ENCODE data around the gene CMTM6.
"Not testable (repeated sequence)": the region's sequence is repeated elsewhere in the genome, so short reads cannot be mapped to it uniquely, and the experiment has no call there.

Gene CMTM6

DNA sequence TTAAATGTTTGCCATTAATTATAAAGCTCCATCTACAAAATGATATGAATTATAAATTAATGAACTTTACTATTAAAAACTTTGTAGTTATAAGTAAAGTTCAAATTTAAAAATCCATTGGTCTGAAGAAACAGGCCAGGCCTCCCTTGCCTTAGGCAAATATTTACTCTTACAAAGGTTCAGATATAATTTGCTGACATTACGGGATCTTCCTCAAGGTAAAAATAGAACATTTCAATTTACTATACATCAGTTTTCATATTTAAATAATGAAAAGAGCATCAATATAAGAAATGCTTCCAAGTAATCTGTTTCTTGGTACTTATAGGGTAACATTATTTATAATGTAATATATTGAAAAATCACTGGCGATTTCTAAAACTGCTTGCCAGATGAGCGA, 3.7 kb downstream of the CMTM6 start:
- DNase-seq = no peak

DNA sequence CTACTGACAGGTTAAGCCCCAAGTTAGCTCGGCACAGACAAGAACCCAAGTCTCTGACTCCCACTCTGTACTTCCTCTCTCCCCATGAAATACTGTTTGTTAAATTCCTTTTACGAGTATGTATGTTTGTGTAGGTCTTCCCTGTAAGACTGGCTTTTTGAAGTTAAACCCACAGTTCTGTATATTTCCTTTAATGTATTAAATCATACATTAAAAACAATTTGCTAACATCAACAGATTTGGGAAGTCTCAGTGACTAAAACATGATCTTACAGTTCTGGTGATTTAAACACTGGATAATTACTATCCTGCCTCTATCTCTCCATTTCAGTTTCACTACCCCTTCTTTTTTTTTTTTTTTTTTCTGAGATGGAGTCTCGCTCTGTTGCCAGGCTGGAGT, 4.4 kb downstream of the CMTM6 start:
- DNase-seq = no peak

DNA sequence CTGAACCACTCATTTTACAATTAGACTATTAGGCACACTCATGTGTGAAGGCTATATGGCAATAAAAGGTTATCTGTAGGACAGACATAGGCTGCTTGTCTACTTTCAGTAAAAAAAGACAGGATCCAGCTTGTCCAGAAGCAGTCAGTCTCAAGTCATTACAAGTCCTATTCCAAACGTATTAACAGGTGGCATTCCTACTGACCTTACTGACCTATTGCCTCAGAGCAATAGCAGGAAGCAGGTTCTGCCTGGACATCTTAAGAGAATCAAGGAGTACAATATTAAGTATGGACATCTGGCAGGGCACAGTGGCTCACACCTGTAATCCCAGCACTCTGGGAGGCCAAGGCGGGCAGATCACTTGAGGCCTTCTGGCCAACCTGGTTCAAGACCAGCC, 7.0 kb downstream of the CMTM6 start:
- DNase-seq = no peak

DNA sequence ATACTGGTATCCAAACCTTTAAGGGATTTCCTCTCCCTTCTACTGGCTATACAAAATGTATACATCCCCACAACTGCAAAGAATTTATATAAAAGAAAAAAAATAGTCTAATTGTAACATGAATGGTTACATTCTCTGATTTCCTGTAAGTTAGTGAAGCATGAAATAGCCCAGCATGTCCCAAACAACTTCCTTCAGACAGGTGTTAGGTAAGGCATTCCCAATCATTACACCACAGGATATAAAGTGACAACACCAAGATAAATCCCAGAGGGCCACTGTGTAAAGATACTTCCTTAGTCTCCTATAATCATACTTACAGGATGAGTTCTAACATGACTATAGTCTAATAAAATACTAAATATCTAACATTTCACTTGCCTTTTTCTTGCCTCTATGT, 7.6 kb downstream of the CMTM6 start:
- DNase-seq = no peak

DNA sequence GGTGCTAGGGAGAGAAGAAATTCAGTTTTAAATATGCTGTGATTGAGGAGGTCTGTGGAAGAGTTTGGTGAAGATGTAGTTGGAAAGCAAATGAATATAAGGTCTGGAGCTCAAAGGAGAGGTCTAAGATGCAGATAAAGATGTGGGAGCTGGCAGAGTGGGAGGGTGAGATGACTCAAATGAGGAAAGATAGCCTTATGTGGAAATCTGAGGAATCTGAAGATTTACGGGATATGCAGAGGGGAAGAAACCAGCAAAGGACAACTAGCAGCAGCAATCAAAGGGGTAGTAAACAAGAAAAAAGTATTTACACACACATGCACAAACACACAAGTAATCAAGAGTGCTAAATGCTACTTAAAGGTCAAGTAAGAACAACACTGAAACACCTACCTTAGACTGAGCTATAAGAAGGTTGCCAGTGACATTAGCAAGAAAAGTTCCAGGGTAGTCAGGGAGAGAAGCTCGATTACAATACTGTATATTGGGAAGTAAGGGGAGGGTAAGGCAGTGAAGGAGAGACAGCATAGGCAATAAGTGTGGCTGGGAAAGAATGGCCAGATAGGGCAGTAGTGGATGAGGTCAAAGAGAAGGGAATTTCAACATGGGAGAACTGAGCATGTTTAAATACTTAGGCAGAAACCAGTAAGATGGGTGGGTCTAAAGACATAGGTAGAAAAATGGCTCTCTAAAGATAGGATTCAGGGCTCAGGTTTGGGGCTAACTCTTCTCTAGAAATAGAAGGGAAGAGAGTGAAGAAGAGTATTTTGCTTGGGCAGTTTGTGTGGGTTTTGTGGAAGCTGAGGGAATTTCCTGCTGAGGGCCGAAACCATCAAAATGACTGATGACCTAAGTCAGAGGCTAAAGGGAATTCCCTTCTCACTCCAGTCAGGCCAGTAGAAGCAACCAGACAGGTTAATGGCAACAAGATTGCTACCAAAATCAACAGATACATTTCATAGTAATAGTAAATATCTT, 8.9 kb downstream of the CMTM6 start:
- DNase-seq = no peak

DNA sequence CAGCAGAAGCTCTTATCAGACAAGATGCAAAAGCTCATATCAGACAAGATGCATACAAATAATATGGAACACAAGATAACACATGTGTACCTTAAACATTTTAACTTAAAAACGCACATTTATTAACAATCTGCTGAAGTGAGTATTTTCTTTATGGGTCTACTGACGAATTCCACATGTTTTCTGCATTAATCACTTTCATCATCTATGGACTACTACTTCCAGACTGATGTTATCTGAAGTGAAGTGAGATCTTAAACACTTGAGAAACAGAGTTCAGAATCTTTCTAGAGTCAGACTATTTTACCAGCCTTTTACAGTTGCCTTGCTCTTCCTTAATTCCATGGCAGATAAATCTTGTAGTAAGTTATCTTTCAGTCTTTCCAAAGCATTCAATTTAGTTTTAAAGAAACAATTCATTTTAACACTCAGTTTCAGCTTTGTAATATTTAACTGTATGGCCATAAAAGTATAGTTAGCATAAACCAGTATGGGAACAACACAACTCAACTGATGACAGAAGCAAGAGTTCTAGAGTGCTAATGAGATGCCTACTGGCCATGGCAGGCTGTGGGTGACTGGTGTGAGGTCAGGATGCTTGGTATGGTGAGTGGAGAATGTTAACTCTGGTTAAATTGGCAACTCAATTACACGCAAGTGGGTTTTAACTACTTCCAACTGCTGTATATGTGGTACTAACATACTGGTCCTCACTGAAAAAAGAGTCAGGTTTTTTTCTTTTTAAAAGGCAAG, 9.8 kb downstream of the CMTM6 start:
- DNase-seq = no peak

DNA sequence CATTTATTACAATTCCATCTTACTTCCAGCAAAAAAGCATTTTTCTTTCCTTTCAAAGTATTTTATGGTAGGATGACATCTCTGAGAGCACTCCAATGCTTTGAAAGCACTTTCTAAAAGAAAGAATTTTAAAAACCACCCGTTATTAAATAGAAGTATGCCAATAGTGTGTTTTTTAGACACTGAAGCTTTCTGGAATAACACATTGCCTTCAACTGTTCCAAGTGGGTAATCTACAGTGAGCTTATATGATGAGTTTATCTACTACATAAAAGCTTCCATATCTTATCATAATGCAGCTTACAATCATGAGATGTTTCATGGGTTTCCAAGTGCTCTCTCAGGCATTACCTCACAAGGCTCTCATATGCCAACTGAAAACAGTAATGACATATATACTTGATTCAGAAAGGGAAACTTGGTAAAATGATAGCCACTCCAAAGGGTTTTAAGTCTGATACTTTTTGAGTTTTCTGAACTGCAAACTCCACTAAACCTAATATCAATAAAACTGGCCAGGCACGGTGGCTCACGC, 14.1 kb downstream of the CMTM6 start:
- DNase-seq = no peak

DNA sequence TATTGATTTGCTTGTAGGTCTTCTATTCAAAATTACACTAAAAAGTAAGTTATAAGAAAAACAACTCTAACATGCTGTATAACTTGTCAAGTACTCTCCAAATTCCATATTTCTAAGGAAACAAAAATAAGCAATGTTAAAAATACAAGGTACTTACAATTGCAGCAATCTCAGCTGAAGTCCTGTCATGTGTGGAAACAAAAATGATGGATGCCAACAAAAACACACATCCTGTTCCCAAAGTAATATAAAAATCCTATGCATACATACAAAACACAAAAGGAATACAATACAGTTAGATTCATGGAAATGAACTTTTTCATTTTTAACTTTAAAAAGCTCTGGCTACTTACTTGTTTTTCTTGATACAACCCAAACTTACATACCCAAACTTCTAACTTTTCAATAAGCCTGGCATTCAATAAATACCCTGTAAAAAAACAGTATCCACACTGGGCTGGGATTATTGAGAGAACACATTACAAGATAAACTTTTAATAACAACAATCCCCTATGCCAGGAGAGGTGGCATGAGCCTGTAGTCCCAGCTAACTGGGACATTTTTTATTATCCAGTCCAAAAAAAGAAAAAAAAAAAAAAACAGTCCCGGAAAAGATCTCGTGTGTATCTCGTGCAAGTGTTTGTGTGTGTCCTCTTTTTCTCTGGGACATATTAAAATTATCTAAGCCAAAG, 14.7 kb downstream of the CMTM6 start:
- DNase-seq = no peak

DNA sequence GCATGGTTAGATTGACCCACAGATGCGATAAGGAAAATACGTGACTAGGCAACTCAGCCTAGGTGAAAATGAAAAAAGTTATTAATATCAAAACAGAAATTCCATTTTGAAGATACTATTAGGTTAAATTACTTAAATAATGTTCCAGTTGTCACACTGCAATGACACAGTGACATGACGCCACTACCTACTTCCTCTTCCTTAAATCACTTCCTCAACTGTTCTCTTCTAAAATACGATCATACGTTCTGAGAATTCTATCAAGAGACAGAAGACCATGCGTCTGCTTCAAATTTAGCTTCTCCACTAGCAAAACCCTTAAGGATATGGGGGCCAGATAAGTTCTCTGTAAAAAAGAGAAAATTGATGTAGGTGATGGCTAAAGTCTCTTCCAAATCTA, 18.2 kb downstream of the CMTM6 start:
- no peak for DNase-seq

DNA sequence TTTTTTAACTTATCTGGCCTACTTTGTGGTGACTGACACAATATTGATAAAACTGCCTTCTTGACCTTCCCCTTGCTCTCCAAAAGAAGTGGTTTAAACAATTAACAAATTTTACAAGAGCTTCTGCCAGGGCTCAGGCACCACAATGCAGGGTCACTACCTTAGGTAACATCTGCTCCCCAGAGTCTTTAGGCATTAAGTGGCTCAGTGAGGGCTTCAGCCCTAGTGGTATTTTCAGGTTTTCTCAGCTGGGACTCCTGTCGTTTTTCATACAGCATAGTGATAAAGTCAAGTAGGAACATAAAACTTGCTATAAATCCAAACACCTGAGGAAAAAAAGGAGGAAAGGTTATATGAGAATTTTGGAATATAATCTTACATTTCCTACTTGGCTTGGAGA, 18.9 kb downstream of the CMTM6 start:
- no peak for DNase-seq

DNA sequence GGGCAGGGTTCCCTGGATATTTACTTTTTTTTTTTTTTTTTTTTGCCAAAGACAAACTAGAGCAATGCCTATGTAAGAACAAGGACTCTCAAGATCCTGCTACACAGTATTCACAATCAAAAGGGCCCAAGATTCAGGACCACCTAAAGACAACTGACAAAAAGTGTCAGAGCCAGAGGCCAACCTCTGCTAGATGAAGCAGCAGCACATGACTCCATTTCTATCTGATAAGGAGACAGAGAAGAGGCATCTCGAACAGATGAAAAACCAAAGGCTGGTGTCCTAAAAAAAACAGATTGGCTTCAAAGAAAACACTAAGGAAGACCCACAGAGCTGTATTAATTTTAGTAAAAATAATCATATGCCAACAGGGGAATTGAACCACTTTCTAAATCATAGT, 20.0 kb downstream of the CMTM6 start:
- no peak for DNase-seq

DNA sequence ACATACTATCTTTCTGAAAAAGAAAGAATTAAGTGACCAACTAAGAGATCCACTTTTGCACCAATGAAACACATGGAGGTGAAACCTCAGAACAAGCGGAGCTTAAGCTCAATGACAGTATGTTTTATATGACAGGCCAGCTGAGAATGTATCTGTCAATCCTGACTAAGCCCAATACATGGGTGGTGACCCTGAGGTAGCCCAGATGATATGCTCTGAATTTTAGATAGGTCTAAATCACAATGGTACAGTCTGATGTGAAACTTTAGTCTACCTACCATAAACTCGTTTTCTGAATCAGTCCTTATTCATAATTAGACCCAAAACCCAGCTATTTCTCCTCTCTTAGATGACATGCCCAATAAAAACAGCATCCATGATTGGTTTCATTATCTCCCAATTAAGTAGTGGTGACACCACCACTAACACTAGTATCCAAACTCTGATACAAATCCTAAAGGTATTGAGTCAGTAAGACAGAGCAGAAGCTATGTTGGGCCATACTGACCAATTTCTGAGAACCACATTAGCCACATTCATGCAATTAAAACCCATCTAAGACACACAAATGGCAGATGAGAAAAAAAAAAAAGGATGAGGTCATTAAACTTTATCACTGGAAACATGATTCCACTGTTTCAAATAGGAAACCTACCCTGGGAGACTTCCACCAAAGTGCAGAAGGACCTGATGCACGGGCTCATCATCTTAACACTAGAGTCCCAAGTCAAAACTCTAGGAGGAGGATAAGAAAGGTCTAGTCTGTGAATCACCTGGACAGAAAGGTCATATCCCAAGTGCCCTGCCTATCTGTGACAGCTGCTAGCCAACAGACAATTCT, 20.6 kb downstream of the CMTM6 start:
- DNase-seq = no peak

DNA sequence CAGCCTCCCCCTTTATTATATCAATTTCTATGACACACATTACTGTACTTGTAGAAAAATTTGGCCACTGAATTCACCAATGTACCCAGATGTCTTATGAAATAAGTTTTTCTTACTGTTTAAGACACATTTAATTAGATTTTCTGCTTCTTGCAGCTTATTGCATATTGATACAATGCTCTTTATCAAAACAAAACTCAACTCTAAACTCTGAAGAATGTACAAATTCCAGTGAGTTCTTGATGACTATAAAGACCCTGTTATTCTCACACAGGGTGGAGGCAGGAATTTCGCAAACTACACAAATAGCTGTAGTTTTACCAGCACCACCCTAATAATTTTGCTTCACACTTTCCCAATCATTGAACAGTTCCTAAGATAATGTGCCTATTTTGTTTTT, 22.0 kb downstream of the CMTM6 start:
- no peak for DNase-seq

DNA sequence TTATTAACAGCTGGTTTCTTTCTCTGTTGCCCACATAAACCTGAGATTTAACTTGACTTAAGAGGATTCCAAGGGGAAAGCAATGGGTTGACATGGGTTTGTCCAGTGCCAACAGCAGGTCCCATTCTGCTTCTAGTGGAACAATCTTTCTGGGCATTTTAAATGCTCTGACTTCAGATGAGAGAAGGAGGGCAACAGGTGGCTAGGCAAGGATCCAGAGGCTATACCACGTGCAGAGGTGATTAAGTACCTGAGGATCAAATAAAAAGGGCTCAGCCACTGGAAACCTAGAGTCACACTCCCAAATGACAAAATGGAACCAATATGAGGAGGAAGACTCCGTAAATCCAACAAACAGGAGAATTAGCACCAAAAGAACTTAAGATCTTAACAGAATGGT, 28.5 kb downstream of the CMTM6 start:
- no peak for DNase-seq

DNA sequence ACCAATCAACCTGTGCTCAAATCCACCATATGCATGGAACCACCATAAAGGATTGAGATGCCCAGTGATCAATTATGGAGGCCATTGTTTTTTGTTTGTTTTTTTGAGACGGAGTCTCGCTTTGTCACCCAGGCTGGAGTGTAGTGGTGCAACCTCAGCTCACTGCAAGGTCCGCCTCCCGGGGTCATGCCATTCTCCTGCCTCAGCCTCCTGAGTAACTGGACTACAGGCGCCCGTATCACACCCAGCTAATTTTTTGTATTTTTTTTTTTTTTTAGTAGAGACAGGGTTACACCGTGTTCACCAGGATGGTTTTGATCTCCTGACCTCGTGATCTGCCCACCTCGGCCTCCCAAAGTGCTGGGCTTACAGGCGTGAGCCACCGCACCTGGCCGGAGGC, 30.5 kb downstream of the CMTM6 start:
- not testable (repeated sequence) for DNase-seq

DNA sequence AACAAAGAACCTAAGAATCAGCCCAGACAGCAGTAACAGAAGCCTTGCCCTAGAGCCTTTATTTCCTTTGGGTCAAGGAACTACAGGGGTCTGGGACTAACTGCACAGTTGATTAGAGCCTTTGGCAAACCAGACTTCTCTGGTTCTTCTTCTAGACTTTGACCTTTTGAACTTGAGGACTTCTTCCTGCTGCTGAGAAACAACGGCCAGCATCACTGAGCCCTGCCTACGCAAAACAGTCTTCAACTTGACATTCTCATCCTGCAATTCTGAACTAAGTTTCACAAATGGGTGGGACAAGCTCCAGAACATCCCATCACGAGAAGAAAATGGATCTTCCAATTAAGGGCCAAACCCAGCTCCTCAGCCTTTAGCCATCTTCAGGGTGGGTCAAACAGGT, 31.4 kb downstream of the CMTM6 start:
- DNase-seq = no peak

DNA sequence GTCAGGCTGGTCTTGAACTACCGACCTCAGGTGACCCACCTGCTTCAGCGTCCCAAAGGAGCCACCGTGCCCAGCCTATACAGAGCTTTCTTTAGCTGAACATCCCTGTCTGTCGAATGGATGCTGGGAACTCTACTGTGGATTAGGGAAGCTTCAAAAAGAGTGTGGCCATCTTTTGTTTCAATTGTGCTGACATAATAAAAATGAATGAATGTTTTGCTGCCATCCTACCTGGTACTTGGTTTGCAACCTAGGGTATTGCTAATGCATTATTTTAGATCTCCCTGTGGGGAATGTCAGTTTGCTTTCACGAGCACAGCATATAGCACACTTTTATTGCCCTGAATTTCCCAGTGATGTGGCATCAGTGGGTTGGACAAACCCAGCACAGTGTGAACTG, 32.3 kb downstream of the CMTM6 start:
- no peak for DNase-seq

DNA sequence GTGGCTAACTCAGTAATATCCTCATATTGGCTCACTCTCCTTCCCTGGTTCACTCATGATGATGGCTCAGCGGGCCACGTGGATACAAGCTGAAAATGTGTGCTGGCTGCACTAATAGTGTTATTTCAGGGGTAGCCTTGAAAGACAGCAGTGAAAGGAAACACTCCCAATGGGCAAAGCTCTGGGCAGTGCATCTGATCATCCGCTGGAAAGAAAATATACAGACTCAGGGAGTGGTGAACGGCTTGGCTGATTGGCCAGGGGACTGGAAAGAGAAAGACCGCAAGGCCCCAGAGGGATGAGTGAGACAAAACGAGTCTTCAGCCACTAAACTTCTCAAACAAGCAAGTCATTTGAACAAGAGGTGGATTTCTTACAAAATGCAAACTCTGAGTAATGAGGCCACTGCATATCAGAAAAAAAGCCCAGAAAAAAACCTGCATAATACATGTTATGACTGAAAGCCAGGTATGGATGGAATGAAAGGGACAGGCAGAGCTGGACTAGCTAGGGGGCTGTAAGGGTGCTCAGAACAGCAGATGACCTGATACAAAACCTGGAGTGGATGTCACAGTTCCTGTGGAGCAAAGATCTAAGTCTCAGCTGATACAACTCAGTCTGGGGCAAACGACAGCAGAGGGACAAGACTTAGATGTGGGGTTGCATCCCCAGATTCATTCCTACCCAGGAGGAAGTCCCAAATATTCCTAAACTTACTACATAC, 33.3 kb downstream of the CMTM6 start:
- DNase-seq = no peak

DNA sequence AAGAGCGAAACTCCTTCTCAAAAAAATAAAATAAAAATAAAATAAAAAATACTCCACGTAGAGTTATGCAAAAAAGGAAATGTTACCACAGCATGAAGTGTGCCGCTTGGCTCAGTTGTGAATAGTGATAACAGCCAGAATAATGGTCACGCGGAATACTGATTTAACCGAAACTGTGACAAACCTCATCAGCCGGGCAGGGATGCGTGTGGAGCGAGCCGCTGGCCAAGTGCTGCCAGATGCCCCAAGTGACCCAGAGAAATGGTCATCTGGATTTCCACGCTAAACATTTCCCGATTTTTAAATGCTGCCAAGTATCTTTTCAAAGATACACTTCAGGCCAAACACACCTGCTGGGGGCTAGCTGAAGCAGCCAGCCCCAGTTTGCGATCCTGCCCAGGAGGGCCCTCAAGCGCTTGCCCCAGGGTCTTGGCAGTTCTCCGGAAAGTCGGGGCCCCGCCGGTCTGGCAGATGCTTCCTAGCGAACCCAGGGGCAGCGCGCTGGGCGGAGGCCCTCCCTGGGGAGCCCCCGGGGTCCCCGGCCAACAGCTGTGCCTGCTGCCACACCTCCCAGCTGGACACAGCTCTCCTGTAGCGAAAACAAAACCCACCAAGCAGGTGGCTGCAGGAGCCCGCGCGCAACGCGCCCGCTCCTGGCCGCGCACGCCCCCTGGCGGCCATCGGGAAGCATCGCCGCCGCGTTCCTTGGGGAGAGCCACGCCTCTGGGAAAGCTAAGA, 35.1 kb downstream of the CMTM6 start:
- no peak for DNase-seq

DNA sequence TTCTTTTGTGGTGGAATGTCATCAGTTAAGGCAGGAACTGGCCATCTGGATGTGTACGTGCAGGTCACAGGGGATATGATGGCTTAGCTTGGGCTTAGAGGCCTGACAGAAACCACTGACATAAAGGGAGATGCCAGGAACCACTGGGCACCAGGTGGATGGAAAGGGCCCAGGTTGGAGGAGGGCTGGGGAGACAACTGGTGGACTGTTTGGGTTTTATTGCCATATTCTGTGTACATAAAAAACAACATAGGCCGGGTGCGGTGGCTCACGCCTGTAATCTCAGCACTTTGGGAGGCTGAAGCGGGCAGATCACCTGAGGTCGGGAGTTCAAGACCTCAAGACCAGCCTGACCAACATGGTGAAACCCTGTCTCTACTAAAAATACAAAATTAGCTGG, 35.8 kb downstream of the CMTM6 start:
- not testable (repeated sequence) for DNase-seq

DNA sequence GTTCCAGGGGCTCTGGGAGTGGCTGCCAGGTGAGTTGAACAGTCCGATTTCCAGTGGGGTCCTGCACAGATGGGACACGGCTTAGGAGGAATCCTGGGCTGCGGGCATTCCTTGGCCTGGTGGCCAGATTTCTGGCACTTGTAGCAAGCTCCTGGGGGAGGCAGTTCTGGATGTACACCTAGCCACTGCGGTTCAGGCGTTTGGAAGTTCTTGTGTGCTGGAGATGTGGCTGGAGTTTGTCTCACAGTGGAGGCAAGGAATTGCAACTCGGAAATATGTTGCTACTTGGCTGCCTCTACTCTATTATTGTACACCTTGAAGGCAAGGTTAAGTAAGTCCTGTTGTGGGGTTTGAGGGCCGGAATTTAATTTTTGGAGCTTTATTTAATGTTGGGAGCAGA, 37.9 kb downstream of the CMTM6 start:
- not testable (repeated sequence) for DNase-seq

All from NCI-H1694 (cell line).